Stimulated activated naive CD8-positive, alpha-beta T cell treated with anti-CD3 and anti-CD28 coated beads, Interleukin-15, amount 100 ng/mL, for 72 hours (primary cell): ENCODE results near the gene ACBD6.

ENCODE experiments used
- ATAC-seq: fragments of 150-1000 bp; cut with Tn5 transposase; 2 replicates; pipeline ENCODE4 v1.10.0; 2021; ENCODE audit warnings: mild to moderate bottlenecking, moderate library complexity
- DNase-seq, 2 donors: peaks; one replicate each; pipeline ENCODE4 v3.0.0; 2021 to 2022
- H3K27ac Mint-ChIP-seq, 2 donors: one replicate each; pipeline ENCODE4 v1.8.0; 2022; ENCODE audit warnings: mild to moderate bottlenecking in 2 of 2, mixed read lengths in 2 of 2, moderate library complexity in 2 of 2
- H3K27me3 Mint-ChIP-seq: one replicate; pipeline ENCODE4 v1.8.0; 2022; ENCODE audit warnings: mixed read lengths
- H3K4me1 Mint-ChIP-seq: one replicate; pipeline ENCODE4 v1.8.0; 2022; ENCODE audit warnings: mild to moderate bottlenecking, mixed read lengths
- H3K4me3 Mint-ChIP-seq, 2 donors: one replicate each; pipeline ENCODE4 v1.8.0; 2022; ENCODE audit warnings: mild to moderate bottlenecking in 2 of 2, mixed read lengths in 2 of 2, moderate library complexity in 1 of 2
- H3K9me3 Mint-ChIP-seq, 2 donors: one replicate each; pipeline ENCODE4 v1.8.0; 2022; ENCODE audit warnings: mixed read lengths in 2 of 2

ACBD6 gene

GRCh38 chr1:180252638-180253536 is 249.5 kb downstream of the ACBD6 start:
- ATAC-seq (peak; percentile 53), DNase-seq (peak; percentile 61 to 70)
- H3K27ac Mint-ChIP-seq = peak overlapping the region in 1 of 2 donors; percentile 28
- H3K9me3 Mint-ChIP-seq = no peaks in the 10 kb centered on the region
- peaks cover 75% of the 10 kb centered on the region for H3K27me3 Mint-ChIP-seq
- H3K4me3 Mint-ChIP-seq = no peak overlapping the region
- H3K4me1 Mint-ChIP-seq = peaks cover 12% of the 10 kb centered on the region

- ATAC-seq = no peak
- no peak overlapping the region for H3K4me3 Mint-ChIP-seq
- no peaks in the 10 kb centered on the region for H3K9me3 Mint-ChIP-seq
- H3K27me3 Mint-ChIP-seq = peaks cover 67% of the 10 kb centered on the region
- no peak for DNase-seq
- H3K27ac Mint-ChIP-seq = no peak overlapping the region
- H3K4me1 Mint-ChIP-seq = peaks cover 12% of the 10 kb centered on the region
Observed at GRCh38 chr1:180251526-180252305, 250.7 kb downstream of the ACBD6 start.

GRCh38 chr1:180250883-180251509 is 251.4 kb downstream of the ACBD6 start:
- DNase-seq (no peak), ATAC-seq (no peak)
- Mint-ChIP-seq H3K4me3 (no peak overlapping the region), H3K27ac (no peak overlapping the region), H3K9me3 (no peaks in the 10 kb centered on the region), H3K27me3 (peaks cover 59% of the 10 kb centered on the region), H3K4me1 (peaks cover 12% of the 10 kb centered on the region)

- H3K4me3 Mint-ChIP-seq = no peak overlapping the region
- H3K27ac Mint-ChIP-seq = no peak overlapping the region
- ATAC-seq = no peak
- no peaks in the 10 kb centered on the region for H3K9me3 Mint-ChIP-seq
- H3K27me3 Mint-ChIP-seq = peaks cover 57% of the 10 kb centered on the region
- H3K4me1 Mint-ChIP-seq = peaks cover 12% of the 10 kb centered on the region
- DNase-seq = no peak
Observed at GRCh38 chr1:180250499-180250770, 251.9 kb downstream of the ACBD6 start.

- DNase-seq = no peak
- Mint-ChIP-seq H3K27me3 (peaks cover 58% of the 10 kb centered on the region), H3K27ac (peak overlapping the region in 1 of 2 donors; percentile 6), H3K4me3 (no peak overlapping the region), H3K9me3 (no peaks in the 10 kb centered on the region), H3K4me1 (peaks cover 12% of the 10 kb centered on the region)
- peak; percentile 38 for ATAC-seq
Observed at GRCh38 chr1:180249725-180250498, 252.5 kb downstream of the ACBD6 start.

- Mint-ChIP-seq H3K9me3 (no peaks in the 10 kb centered on the region), H3K4me3 (no peak overlapping the region), H3K27ac (no peak overlapping the region), H3K4me1 (peaks cover 12% of the 10 kb centered on the region), H3K27me3 (peaks cover 61% of the 10 kb centered on the region)
- ATAC-seq (no peak), DNase-seq (no peak)
Observed at GRCh38 chr1:180248731-180249681, 253.4 kb downstream of the ACBD6 start.

- ATAC-seq (no peak), DNase-seq (no peak)
- peaks cover 12% of the 10 kb centered on the region for H3K4me1 Mint-ChIP-seq
- no peaks in the 10 kb centered on the region for H3K9me3 Mint-ChIP-seq
- no peak overlapping the region for H3K27ac Mint-ChIP-seq
- H3K4me3 Mint-ChIP-seq = no peak overlapping the region
- H3K27me3 Mint-ChIP-seq = peaks cover 57% of the 10 kb centered on the region
Observed at GRCh38 chr1:180248176-180248575, 254.2 kb downstream of the ACBD6 start.

GRCh38 chr1:180247580-180247979 is 254.8 kb downstream of the ACBD6 start:
- Mint-ChIP-seq H3K4me3 (no peak overlapping the region), H3K27ac (no peak overlapping the region), H3K27me3 (peaks cover 57% of the 10 kb centered on the region), H3K9me3 (no peaks in the 10 kb centered on the region), H3K4me1 (peaks cover 8% of the 10 kb centered on the region)
- ATAC-seq (no peak), DNase-seq (no peak)

GRCh38 chr1:180247061-180247460 is 255.3 kb downstream of the ACBD6 start:
- Mint-ChIP-seq H3K27me3 (peaks cover 57% of the 10 kb centered on the region), H3K4me1 (peaks cover 5% of the 10 kb centered on the region)
- ATAC-seq = no peak

GRCh38 chr1:180246579-180246978 is 255.8 kb downstream of the ACBD6 start:
- H3K9me3 Mint-ChIP-seq = no peaks in the 10 kb centered on the region
- peaks cover 5% of the 10 kb centered on the region for H3K4me1 Mint-ChIP-seq
- no peak overlapping the region for H3K4me3 Mint-ChIP-seq
- H3K27ac Mint-ChIP-seq = no peak overlapping the region
- DNase-seq (no peak), ATAC-seq (no peak)
- H3K27me3 Mint-ChIP-seq = peaks cover 57% of the 10 kb centered on the region

More at GRCh38 chr1:180247061-180247460, 255.3 kb downstream of the ACBD6 start:
- Mint-ChIP-seq H3K4me3 (no peak overlapping the region), H3K9me3 (no peaks in the 10 kb centered on the region), H3K27ac (no peak overlapping the region)
- DNase-seq = no peak

GRCh38 chr1:180244840-180245239 is 257.5 kb downstream of the ACBD6 start:
- DNase-seq = no peak
- Mint-ChIP-seq H3K9me3 (no peaks in the 10 kb centered on the region), H3K27ac (no peak overlapping the region), H3K27me3 (peaks cover 57% of the 10 kb centered on the region), H3K4me3 (no peak overlapping the region), H3K4me1 (no peaks in the 10 kb centered on the region)
- ATAC-seq = no peak

- H3K27me3 Mint-ChIP-seq = peaks cover 60% of the 10 kb centered on the region
- no peak overlapping the region for H3K27ac Mint-ChIP-seq
- no peaks in the 10 kb centered on the region for H3K4me1 Mint-ChIP-seq
- H3K9me3 Mint-ChIP-seq = no peaks in the 10 kb centered on the region
- DNase-seq = no peak
- ATAC-seq = no peak
- no peak overlapping the region for H3K4me3 Mint-ChIP-seq
Observed at GRCh38 chr1:180243517-180244221, 258.7 kb downstream of the ACBD6 start.

- Mint-ChIP-seq H3K27me3 (peaks cover 77% of the 10 kb centered on the region), H3K4me3 (no peak overlapping the region), H3K4me1 (no peaks in the 10 kb centered on the region), H3K27ac (no peak overlapping the region), H3K9me3 (no peaks in the 10 kb centered on the region)
- ATAC-seq (no peak), DNase-seq (no peak)
Observed at GRCh38 chr1:180241716-180242544, 260.4 kb downstream of the ACBD6 start.
